Testis (tissue), 2 donors: ENCODE data around the gene TAS2R40.

Source experiments
- CTCF ChIP-seq, 3 experiments: fragments of 450-650 bp in 2 of 3; fragments of 200-600 bp in 1 of 3; sonication (generic) in 1 of 3; IDR thresholded peaks; one replicate each; pipeline ENCODE4 v1.5.1; 2016 to 2019; ENCODE audit warnings: antibody characterized with exemption in 3 of 3, mild to moderate bottlenecking in 2 of 3, moderate library complexity in 1 of 3
- POLR2A ChIP-seq: fragments of 450-650 bp; IDR thresholded peaks from one replicate; pipeline ENCODE4 v1.6.1; 2017; ENCODE audit warnings: antibody characterized with exemption, mild to moderate bottlenecking, moderate library complexity

- TF ChIP-seq CTCF (IDR thresholded peaks at IDR 0.05): no peak
- TF ChIP-seq POLR2A: no peak
These were observed 15.5 kb downstream of the TAS2R40 start for GRCh38 chr7:143237366-143237765.
